GM18505 (cell line): ENCODE data around the gene RPL39L.
"Not testable (repeated sequence)": the region's sequence is repeated elsewhere in the genome, so short reads cannot be mapped to it uniquely, and the experiment has no call there.

ENCODE experiments used
- ATAC-seq: cut with Tn5 transposase; IDR thresholded peaks from one replicate; pipeline ENCODE4 v1.9.1; 2021; ENCODE audit not compliant: unreplicated experiment
- POLR2A ChIP-seq: IDR thresholded peaks from 4 replicates; pipeline ENCODE4 v1.6.1; 2011; ENCODE audit warnings: borderline replicate concordance; ENCODE audit not compliant: insufficient read depth, insufficient read length; ENCODE audit errors: extremely low read depth

Gene RPL39L

GRCh38 chr3:187165144-187165543 is 25.8 kb upstream of the RPL39L start:
- ATAC-seq, result no peak
- no peak for TF ChIP-seq POLR2A

- ATAC-seq, result no peak
- no peak for TF ChIP-seq POLR2A
Observed at GRCh38 chr3:187162265-187162953, 23.1 kb upstream of the RPL39L start.

GRCh38 chr3:187161556-187161955 is 22.3 kb upstream of the RPL39L start:
- no peak for ATAC-seq
- no peak for TF ChIP-seq POLR2A

GRCh38 chr3:187150599-187150998 is 11.3 kb upstream of the RPL39L start:
- no peak for TF ChIP-seq POLR2A
- no peak for ATAC-seq

- no peak for TF ChIP-seq POLR2A
- no peak for ATAC-seq
Observed at GRCh38 chr3:187150186-187150585, 10.9 kb upstream of the RPL39L start.

- TF ChIP-seq POLR2A, result no peak
- no peak for ATAC-seq
Observed at GRCh38 chr3:187146389-187146788, 7.1 kb upstream of the RPL39L start.

GRCh38 chr3:187145149-187145895 is 6.0 kb upstream of the RPL39L start:
- no peak for TF ChIP-seq POLR2A
- no peak for ATAC-seq

GRCh38 chr3:187139895-187140253 is 578 bp upstream of the RPL39L start:
- TF ChIP-seq POLR2A, result no peak

GRCh38 chr3:187136936-187137335 is 2.4 kb downstream of the RPL39L start:
- no peak for ATAC-seq
- no peak for TF ChIP-seq POLR2A

More at GRCh38 chr3:187139895-187140253, 578 bp upstream of the RPL39L start:
- no peak for ATAC-seq

- ATAC-seq, result no peak
- no peak for TF ChIP-seq POLR2A
Observed at GRCh38 chr3:187136337-187136736, 3.0 kb downstream of the RPL39L start.

- ATAC-seq, result not testable (repeated sequence)
Observed at GRCh38 chr3:187135172-187135690, 4.1 kb downstream of the RPL39L start.

- not testable (repeated sequence) for ATAC-seq
Observed at GRCh38 chr3:187133181-187133580, 6.1 kb downstream of the RPL39L start.

- ATAC-seq, result no peak
- no peak for TF ChIP-seq POLR2A
Observed at GRCh38 chr3:187132666-187133065, 6.6 kb downstream of the RPL39L start.

- no peak for ATAC-seq
- TF ChIP-seq POLR2A, result no peak
Observed at GRCh38 chr3:187131981-187132380, 7.3 kb downstream of the RPL39L start.
